Measurements from ENCODE around the gene PLSCR2.
"Not testable (repeated sequence)": the region's sequence is repeated elsewhere in the genome, so short reads cannot be mapped to it uniquely, and the experiment has no call there.

PLSCR2 gene

GRCh38 chr3:146425341-146425740, 44.0 kb downstream of the PLSCR2 start:
- H3K36me3 ChIP-seq (ENCODE audit: control insufficient read depth, insufficient read depth, low read length) = no peaks in the 10 kb centered on the region
- H3K9me3 ChIP-seq (ENCODE audit: control insufficient read depth, low read length) = no peaks in the 10 kb centered on the region
- H3K4me1 ChIP-seq (ENCODE audit: control insufficient read depth, insufficient read depth, low read length, poor library complexity, severe bottlenecking) = no peaks in the 10 kb centered on the region
- DNase-seq = no peak
- H3K27ac ChIP-seq (ENCODE audit: insufficient read depth, low read length, poor library complexity, severe bottlenecking) = no peak overlapping the region
- H3K27me3 ChIP-seq (replicated peaks; ENCODE audit: control insufficient read depth, insufficient read depth, low read length, poor library complexity, severe bottlenecking) = no peaks in the 10 kb centered on the region
- no peak overlapping the region for H3K4me3 ChIP-seq (ENCODE audit: insufficient read depth, low read depth, low read length, poor library complexity, severe bottlenecking)

DNA sequence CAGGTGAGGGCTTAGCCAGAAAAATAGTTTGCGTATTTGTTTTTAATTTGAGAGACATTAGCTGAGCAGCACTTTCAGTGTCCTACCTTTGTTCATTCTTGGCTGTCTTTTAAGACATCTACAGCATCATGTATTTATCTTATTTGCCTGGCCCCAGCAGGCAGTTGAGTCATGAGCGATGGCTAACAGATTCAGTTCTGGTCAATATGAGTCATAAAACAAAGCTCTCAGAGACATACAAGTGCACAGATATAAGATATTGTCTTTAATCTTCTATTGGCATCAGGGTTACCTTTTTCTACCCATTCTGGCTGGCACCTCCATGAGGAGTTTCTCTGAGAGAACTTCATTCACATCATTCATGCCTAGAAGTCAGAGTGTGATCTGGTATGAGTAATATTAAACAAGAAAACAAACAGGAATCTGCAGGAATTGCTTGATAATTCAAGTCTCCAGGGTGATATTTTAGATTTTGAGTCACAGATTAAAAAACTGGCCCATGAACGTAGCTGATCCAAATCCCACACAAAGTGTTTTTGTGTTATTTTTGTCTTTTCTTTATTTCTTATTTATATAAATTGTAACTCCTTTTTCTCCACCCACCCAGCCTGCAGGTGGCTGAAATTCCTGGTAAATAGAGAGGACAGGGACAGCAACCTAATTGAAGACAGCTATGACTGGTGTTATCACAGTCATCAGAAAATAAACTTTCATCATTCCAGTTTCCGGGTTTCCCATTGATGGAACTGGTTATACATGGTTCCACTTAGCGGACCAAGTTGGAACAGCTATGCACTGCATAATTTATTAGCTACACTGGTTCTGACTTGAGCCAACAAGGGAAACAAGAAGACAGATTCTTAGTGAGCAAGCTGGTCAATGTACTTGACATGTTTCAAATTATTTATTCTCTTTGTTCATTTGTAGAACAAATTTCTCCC, 47.3 kb downstream of the PLSCR2 start:
- no peaks in the 10 kb centered on the region for H3K36me3 ChIP-seq (ENCODE audit: control insufficient read depth, insufficient read depth, low read length)
- no peak for DNase-seq
- no peaks in the 10 kb centered on the region for H3K27me3 ChIP-seq (replicated peaks; ENCODE audit: control insufficient read depth, insufficient read depth, low read length, poor library complexity, severe bottlenecking)
- no peaks in the 10 kb centered on the region for H3K4me1 ChIP-seq (ENCODE audit: control insufficient read depth, insufficient read depth, low read length, poor library complexity, severe bottlenecking)
- H3K9me3 ChIP-seq (ENCODE audit: control insufficient read depth, low read length) = no peaks in the 10 kb centered on the region
- no peak overlapping the region for H3K27ac ChIP-seq (ENCODE audit: insufficient read depth, low read length, poor library complexity, severe bottlenecking)
- H3K4me3 ChIP-seq (ENCODE audit: insufficient read depth, low read depth, low read length, poor library complexity, severe bottlenecking) = no peak overlapping the region

- H3K27me3 ChIP-seq (replicated peaks; ENCODE audit: control insufficient read depth, insufficient read depth, low read length, poor library complexity, severe bottlenecking) = no peaks in the 10 kb centered on the region
- no peaks in the 10 kb centered on the region for H3K36me3 ChIP-seq (ENCODE audit: control insufficient read depth, insufficient read depth, low read length)
- H3K9me3 ChIP-seq (ENCODE audit: control insufficient read depth, low read length) = no peaks in the 10 kb centered on the region
- no peak overlapping the region for H3K27ac ChIP-seq (ENCODE audit: insufficient read depth, low read length, poor library complexity, severe bottlenecking)
- no peaks in the 10 kb centered on the region for H3K4me1 ChIP-seq (ENCODE audit: control insufficient read depth, insufficient read depth, low read length, poor library complexity, severe bottlenecking)
- H3K4me3 ChIP-seq (ENCODE audit: insufficient read depth, low read depth, low read length, poor library complexity, severe bottlenecking) = no peak overlapping the region
- no peak for DNase-seq
These were observed 53.0 kb downstream of the PLSCR2 start for GRCh38 chr3:146416366-146416765.

DNA sequence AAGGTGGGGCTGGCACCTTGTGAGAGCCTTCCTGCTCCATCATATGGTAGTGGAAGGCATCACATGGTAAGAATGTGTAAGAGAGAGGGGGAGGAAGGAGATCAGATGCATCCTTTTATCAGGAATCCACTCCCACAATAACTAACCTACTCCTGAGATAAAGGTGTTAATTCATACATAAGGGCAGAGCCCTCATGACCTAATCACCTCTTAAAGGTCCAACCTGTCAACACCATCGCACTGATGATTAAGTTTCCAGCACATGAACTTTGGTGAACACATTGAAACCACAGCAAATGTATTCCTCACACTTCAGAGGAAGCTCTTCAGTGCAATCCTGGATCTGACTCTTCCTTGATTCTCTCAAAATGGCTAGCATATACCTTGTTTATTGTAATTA, 55.4 kb downstream of the PLSCR2 start:
- Histone ChIP-seq H3K36me3 (ENCODE audit: control insufficient read depth, insufficient read depth, low read length) (no peaks in the 10 kb centered on the region), H3K27ac (ENCODE audit: insufficient read depth, low read length, poor library complexity, severe bottlenecking) (no peak overlapping the region), H3K4me1 (ENCODE audit: control insufficient read depth, insufficient read depth, low read length, poor library complexity, severe bottlenecking) (no peaks in the 10 kb centered on the region), H3K9me3 (ENCODE audit: control insufficient read depth, low read length) (no peaks in the 10 kb centered on the region), H3K4me3 (ENCODE audit: insufficient read depth, low read depth, low read length, poor library complexity, severe bottlenecking) (no peak overlapping the region), H3K27me3 (replicated peaks; ENCODE audit: control insufficient read depth, insufficient read depth, low read length, poor library complexity, severe bottlenecking) (no peaks in the 10 kb centered on the region)
- DNase-seq = no peak

DNA sequence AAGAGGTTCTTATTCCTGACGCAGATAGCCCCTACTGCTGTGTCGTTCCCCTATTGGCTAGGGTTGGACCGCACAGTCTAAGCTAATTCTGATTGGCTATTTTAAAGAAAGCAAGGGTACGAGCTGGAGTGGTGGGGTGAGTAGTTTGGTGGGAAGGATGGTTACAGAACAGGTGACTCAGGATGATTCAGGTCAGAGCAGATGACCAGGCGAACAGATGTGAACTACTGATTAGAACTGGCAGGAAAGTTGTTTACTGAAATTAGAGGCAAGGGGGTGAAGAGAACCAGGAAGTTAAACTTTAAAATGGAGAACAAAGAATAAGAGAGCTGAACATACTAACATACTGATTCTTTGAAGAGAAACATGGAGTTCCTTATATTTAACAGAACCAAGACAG, 56.6 kb downstream of the PLSCR2 start:
- H3K36me3 ChIP-seq (ENCODE audit: control insufficient read depth, insufficient read depth, low read length); H3K9me3 ChIP-seq (ENCODE audit: control insufficient read depth, low read length); H3K27me3 ChIP-seq (replicated peaks; ENCODE audit: control insufficient read depth, insufficient read depth, low read length, poor library complexity, severe bottlenecking); DNase-seq; H3K4me1 ChIP-seq (ENCODE audit: control insufficient read depth, insufficient read depth, low read length, poor library complexity, severe bottlenecking); H3K4me3 ChIP-seq (ENCODE audit: insufficient read depth, low read depth, low read length, poor library complexity, severe bottlenecking); H3K27ac ChIP-seq (ENCODE audit: insufficient read depth, low read length, poor library complexity, severe bottlenecking): not testable (repeated sequence)

- Histone ChIP-seq H3K4me1 (ENCODE audit: control insufficient read depth, insufficient read depth, low read length, poor library complexity, severe bottlenecking) (no peaks in the 10 kb centered on the region), H3K4me3 (ENCODE audit: insufficient read depth, low read depth, low read length, poor library complexity, severe bottlenecking) (no peak overlapping the region), H3K27ac (ENCODE audit: insufficient read depth, low read length, poor library complexity, severe bottlenecking) (no peak overlapping the region), H3K36me3 (ENCODE audit: control insufficient read depth, insufficient read depth, low read length) (no peaks in the 10 kb centered on the region), H3K9me3 (ENCODE audit: control insufficient read depth, low read length) (no peaks in the 10 kb centered on the region), H3K27me3 (replicated peaks; ENCODE audit: control insufficient read depth, insufficient read depth, low read length, poor library complexity, severe bottlenecking) (no peaks in the 10 kb centered on the region)
- no peak for DNase-seq
These were observed 61.4 kb downstream of the PLSCR2 start for GRCh38 chr3:146407956-146408355.

DNA sequence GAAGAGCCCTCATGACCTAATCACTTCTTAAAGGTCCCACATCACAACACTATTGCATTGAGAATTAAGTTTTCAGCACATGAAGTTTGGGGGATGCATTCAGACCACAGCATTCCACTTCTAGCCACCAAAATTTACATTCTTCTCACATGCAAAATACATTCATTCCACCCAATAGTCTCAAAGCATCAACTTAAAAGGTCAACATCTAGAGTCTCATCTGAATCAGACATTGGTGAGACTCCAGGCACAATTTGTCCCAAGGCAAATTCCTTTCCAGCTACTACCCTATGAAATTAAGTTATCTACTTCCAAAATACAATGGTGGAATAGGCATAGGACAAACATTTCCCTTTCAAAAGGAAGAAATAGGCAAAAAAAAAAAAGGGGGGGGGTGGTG, 64.9 kb downstream of the PLSCR2 start:
- Histone ChIP-seq H3K36me3 (ENCODE audit: control insufficient read depth, insufficient read depth, low read length) (no peaks in the 10 kb centered on the region), H3K4me3 (ENCODE audit: insufficient read depth, low read depth, low read length, poor library complexity, severe bottlenecking) (no peak overlapping the region), H3K27me3 (replicated peaks; ENCODE audit: control insufficient read depth, insufficient read depth, low read length, poor library complexity, severe bottlenecking) (no peaks in the 10 kb centered on the region), H3K9me3 (ENCODE audit: control insufficient read depth, low read length) (no peaks in the 10 kb centered on the region), H3K27ac (ENCODE audit: insufficient read depth, low read length, poor library complexity, severe bottlenecking) (no peak overlapping the region), H3K4me1 (ENCODE audit: control insufficient read depth, insufficient read depth, low read length, poor library complexity, severe bottlenecking) (no peaks in the 10 kb centered on the region)
- no peak for DNase-seq

DNA sequence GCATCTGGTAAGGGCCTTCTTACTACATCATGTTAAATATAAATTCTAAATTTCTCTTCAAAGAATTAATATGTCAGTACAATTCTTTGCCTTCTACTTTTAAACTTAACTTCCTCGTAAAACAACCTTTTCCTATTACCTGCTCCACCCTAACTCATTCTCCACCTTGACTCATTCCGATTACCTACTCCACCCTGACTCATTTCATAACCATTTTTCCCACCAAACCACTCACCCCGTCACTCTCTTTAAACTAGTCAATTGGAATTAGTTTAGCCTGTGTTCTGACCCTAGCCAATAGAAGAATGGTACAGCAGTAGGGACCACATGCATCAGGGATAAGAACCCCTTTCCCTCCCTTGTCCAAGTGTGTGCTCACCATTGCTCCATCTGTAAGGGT, 65.6 kb downstream of the PLSCR2 start:
- no peak overlapping the region for H3K27ac ChIP-seq (ENCODE audit: insufficient read depth, low read length, poor library complexity, severe bottlenecking)
- no peaks in the 10 kb centered on the region for H3K27me3 ChIP-seq (replicated peaks; ENCODE audit: control insufficient read depth, insufficient read depth, low read length, poor library complexity, severe bottlenecking)
- no peak overlapping the region for H3K4me3 ChIP-seq (ENCODE audit: insufficient read depth, low read depth, low read length, poor library complexity, severe bottlenecking)
- H3K9me3 ChIP-seq (ENCODE audit: control insufficient read depth, low read length) = no peaks in the 10 kb centered on the region
- no peak for DNase-seq
- no peaks in the 10 kb centered on the region for H3K36me3 ChIP-seq (ENCODE audit: control insufficient read depth, insufficient read depth, low read length)
- no peaks in the 10 kb centered on the region for H3K4me1 ChIP-seq (ENCODE audit: control insufficient read depth, insufficient read depth, low read length, poor library complexity, severe bottlenecking)

- Histone ChIP-seq H3K4me3 (ENCODE audit: insufficient read depth, low read depth, low read length, poor library complexity, severe bottlenecking) (no peak overlapping the region), H3K27me3 (replicated peaks; ENCODE audit: control insufficient read depth, insufficient read depth, low read length, poor library complexity, severe bottlenecking) (no peaks in the 10 kb centered on the region), H3K27ac (ENCODE audit: insufficient read depth, low read length, poor library complexity, severe bottlenecking) (no peak overlapping the region), H3K36me3 (ENCODE audit: control insufficient read depth, insufficient read depth, low read length) (no peaks in the 10 kb centered on the region), H3K9me3 (ENCODE audit: control insufficient read depth, low read length) (no peaks in the 10 kb centered on the region), H3K4me1 (ENCODE audit: control insufficient read depth, insufficient read depth, low read length, poor library complexity, severe bottlenecking) (no peaks in the 10 kb centered on the region)
- no peak for DNase-seq
These were observed 72.6 kb downstream of the PLSCR2 start for GRCh38 chr3:146396792-146397191.

GRCh38 chr3:146395164-146395563, 74.2 kb downstream of the PLSCR2 start:
- H3K27me3 ChIP-seq (replicated peaks; ENCODE audit: control insufficient read depth, insufficient read depth, low read length, poor library complexity, severe bottlenecking) = no peaks in the 10 kb centered on the region
- no peaks in the 10 kb centered on the region for H3K4me1 ChIP-seq (ENCODE audit: control insufficient read depth, insufficient read depth, low read length, poor library complexity, severe bottlenecking)
- no peak overlapping the region for H3K27ac ChIP-seq (ENCODE audit: insufficient read depth, low read length, poor library complexity, severe bottlenecking)
- no peak for DNase-seq
- H3K4me3 ChIP-seq (ENCODE audit: insufficient read depth, low read depth, low read length, poor library complexity, severe bottlenecking) = no peak overlapping the region
- H3K36me3 ChIP-seq (ENCODE audit: control insufficient read depth, insufficient read depth, low read length) = no peaks in the 10 kb centered on the region
- H3K9me3 ChIP-seq (ENCODE audit: control insufficient read depth, low read length) = no peaks in the 10 kb centered on the region
